HG03520 (cell line): ENCODE measurements around the gene SLC17A1.
"Not testable (repeated sequence)": the region's sequence is repeated elsewhere in the genome, so short reads cannot be mapped to it uniquely, and the experiment has no call there.

Source experiments
- ATAC-seq: cut with Tn5 transposase; IDR thresholded peaks from one replicate; pipeline ENCODE4 v1.9.1; 2021; ENCODE audit warnings: mild to moderate bottlenecking, moderate library complexity; ENCODE audit not compliant: unreplicated experiment

The SLC17A1 gene

GRCh38 chr6:25764611-25765010 is 67.2 kb downstream of the SLC17A1 start:
- ATAC-seq = no peak

GRCh38 chr6:25757936-25758642 is 73.8 kb downstream of the SLC17A1 start:
- no peak for ATAC-seq

GRCh38 chr6:25756382-25757363 is 75.2 kb downstream of the SLC17A1 start:
- no peak for ATAC-seq

- ATAC-seq = no peak
These were observed 76.4 kb downstream of the SLC17A1 start for GRCh38 chr6:25755483-25755882.

- no peak for ATAC-seq
These were observed 77.3 kb downstream of the SLC17A1 start, which contains the start of gene SLC17A4 for GRCh38 chr6:25754535-25754934. Gene SLC17A4 (plus strand): TSS chr6:25754742. CDS start chr6:25761963, 7,221 bp downstream.

- no peak for ATAC-seq
These were observed 78.8 kb downstream of the SLC17A1 start for GRCh38 chr6:25753079-25753478.

GRCh38 chr6:25750906-25751305 is 80.9 kb downstream of the SLC17A1 start:
- ATAC-seq = no peak

- ATAC-seq = no peak
These were observed 82.0 kb downstream of the SLC17A1 start for GRCh38 chr6:25749837-25750236.

- not testable (repeated sequence) for ATAC-seq
These were observed 83.0 kb downstream of the SLC17A1 start for GRCh38 chr6:25748601-25749517.

- ATAC-seq = no peak
These were observed 83.8 kb downstream of the SLC17A1 start for GRCh38 chr6:25748049-25748448.

GRCh38 chr6:25747477-25747876 is 84.4 kb downstream of the SLC17A1 start:
- no peak for ATAC-seq

- no peak for ATAC-seq
These were observed 84.9 kb downstream of the SLC17A1 start for GRCh38 chr6:25746968-25747367.

GRCh38 chr6:25745836-25746235 is 86.0 kb downstream of the SLC17A1 start:
- ATAC-seq = no peak

- no peak for ATAC-seq
These were observed 88.0 kb downstream of the SLC17A1 start for GRCh38 chr6:25743868-25744267.

GRCh38 chr6:25735261-25735660 is 96.6 kb downstream of the SLC17A1 start:
- no peak for ATAC-seq
